HG03354 (cell line): ENCODE results near the gene XPR1.
"Not testable (repeated sequence)": the region's sequence is repeated elsewhere in the genome, so short reads cannot be mapped to it uniquely, and the experiment has no call there.

Experiments used
- ATAC-seq: cut with Tn5 transposase; IDR thresholded peaks from one replicate; pipeline ENCODE4 v1.9.1; 2021; ENCODE audit warnings: mild to moderate bottlenecking; ENCODE audit not compliant: unreplicated experiment, poor library complexity, severe bottlenecking

XPR1 gene

GRCh38 chr1:180696361-180696760 lies 64.5 kb downstream of the XPR1 start:
- no peak for ATAC-seq

GRCh38 chr1:180698580-180698979 lies 66.8 kb downstream of the XPR1 start:
- no peak for ATAC-seq

- ATAC-seq = not testable (repeated sequence)
Observed at GRCh38 chr1:180702376-180702775, 70.6 kb downstream of the XPR1 start.

GRCh38 chr1:180710746-180711145 lies 78.9 kb downstream of the XPR1 start:
- ATAC-seq = not testable (repeated sequence)

GRCh38 chr1:180711260-180711659 lies 79.4 kb downstream of the XPR1 start:
- ATAC-seq = not testable (repeated sequence)

DNA sequence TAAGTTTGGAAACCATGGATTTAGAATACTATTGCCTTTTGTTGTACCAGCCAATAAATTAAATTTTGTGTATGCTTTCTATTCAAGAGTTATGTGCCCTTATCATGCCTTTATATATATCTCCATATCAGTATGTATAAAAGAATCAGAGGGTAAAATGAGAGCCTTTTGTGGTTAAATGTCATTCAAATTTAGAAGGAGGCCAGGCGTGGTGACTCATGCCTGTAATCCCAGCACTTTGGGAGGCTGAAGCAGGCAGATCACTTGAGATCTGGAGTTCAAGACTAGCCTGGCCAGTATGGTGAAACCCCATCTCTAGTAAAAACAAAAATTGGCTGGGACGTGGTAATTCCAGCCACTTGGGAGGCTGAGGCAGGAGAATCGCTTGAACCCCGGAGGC lies 88.9 kb downstream of the XPR1 start:
- no peak for ATAC-seq

GRCh38 chr1:180722586-180722985 lies 90.8 kb downstream of the XPR1 start:
- ATAC-seq = no peak

DNA sequence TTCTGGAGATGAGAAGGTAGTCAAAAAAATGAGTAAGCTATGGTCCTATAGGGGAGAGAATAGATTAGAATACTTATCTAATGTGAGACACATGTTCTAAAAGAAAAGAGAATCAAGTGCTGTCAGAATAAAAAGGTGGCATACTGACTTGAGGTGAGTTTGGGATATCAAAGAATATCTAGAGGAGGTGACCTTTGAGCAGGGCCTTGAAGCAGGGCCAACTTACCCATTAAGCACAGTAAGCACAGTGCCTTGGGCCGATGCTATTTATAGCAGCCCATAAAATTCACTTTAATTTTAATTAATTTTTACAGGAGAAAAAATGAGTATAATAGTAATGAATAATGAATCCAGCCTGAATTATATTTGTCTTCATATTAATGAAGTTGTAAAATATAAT lies 92.2 kb downstream of the XPR1 start:
- no peak for ATAC-seq

DNA sequence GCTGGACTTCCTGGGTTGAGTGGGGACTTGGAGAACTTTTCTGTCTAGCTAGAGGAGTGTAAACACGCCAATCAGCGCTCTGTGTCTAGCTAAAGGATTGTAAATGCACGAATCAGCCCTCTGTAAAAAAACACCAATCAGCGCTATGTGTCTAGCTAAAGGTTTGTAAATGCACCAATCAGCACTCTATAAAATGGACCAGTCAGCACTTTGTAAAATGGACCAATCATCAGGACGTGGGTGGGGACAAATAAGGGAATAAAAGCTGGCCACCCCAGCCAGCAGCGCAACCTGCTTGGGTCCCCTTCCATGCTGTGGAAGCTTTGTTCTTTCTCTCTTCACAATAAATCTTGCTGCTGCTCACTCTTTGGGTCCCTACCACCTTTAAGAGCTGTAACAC lies 94.2 kb downstream of the XPR1 start:
- ATAC-seq = not testable (repeated sequence)

GRCh38 chr1:180727751-180728150 lies 95.9 kb downstream of the XPR1 start:
- not testable (repeated sequence) for ATAC-seq

DNA sequence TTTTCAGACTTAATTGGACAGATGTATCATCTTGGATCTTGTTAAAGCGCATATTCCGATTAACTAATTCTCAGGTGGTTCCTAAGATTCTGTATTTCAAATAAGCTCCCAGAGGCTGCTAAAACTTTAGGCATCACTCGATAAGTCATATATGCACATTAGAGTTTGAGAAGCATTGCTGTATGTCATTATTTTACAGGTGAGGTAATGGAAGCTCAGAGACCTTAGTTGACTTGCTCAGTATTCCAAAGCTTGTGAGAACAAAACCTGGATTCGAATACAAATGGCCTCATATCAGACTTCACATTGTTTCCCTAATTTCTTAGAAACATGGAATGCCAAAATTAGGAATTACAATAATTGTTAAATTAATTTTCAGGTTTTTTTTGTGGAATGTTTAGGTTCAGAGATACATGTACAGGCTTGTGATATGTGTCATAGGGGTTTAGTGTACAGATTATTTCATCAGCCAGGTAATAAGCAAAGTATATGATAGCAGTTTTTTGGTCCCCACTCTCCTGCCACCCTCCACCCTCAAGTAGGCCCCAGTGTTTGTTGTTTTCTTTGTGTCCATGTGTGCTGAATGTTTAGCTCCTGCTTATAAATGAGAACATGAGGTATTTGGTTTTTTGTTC lies 96.8 kb downstream of the XPR1 start:
- ATAC-seq = no peak

- no peak for ATAC-seq
Observed at GRCh38 chr1:180731131-180731530, 99.3 kb downstream of the XPR1 start.

DNA sequence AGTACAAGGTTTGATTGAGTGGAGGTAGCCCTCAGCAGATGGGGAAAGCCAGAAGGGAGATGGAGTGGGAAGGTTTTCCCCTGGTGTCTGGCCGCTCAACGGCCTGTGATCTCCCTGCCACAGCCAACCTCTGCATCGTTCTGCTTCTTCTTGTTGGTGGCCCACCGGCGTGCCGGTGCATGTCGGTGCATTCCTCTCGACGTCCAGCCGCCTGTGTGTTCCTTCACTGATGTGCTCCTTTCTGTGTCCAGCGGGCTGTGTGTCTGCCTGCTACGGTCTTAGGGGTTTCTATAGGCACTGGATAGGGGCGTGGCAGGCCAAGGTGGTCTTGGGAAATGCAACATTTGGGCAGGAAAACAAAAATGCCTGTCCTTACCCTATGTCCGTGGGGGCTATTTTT lies 101.0 kb downstream of the XPR1 start:
- no peak for ATAC-seq

GRCh38 chr1:180734366-180734765 lies 102.5 kb downstream of the XPR1 start:
- ATAC-seq = no peak

- ATAC-seq = no peak
Observed at GRCh38 chr1:180742663-180743062, 110.8 kb downstream of the XPR1 start.

- ATAC-seq = no peak
Observed at GRCh38 chr1:180743868-180744267, 112.0 kb downstream of the XPR1 start.

- no peak for ATAC-seq
Observed at GRCh38 chr1:180745098-180745497, 113.3 kb downstream of the XPR1 start.

GRCh38 chr1:180751921-180752320 lies 120.1 kb downstream of the XPR1 start:
- no peak for ATAC-seq

DNA sequence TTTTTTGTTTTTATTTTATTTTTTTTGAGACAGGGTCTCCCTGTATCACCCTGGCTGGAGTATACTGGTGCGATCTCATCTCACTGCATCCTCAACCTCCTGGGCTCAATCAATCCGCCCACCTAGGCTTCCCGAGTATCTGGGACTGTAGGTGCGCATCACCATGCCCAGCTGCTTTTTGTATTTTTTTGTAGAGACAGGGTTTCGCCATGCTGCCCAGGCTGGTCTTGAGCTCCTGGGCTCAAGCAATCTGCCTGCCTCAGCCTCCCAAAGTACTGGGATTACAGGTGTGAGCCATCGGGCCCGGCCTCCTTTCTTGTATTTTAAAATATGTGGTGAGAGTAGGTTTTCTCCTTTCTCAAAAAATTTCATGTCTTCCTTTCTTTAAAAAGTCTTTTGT lies 122.6 kb downstream of the XPR1 start:
- no peak for ATAC-seq

DNA sequence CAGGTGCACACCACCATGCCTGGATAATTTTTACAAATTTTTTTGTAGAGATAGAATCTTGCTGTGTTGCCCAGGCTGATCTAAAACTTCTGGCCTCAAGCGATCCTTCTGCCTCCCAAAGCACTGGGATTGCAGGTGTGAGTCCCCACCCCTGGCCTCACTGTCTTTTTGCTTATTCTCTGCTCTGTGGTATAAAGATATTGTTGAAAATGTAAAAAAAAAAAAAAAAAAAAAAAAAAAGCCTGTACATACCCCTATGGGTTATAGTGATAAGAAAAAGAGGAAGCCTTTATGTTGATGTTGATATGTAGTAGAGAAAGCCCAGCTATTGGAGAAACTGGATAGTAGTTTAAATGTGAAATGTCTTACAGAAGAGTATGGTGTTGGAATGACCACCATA lies 125.8 kb downstream of the XPR1 start:
- no peak for ATAC-seq

- no peak for ATAC-seq
Observed at GRCh38 chr1:180762796-180763195, 131.0 kb downstream of the XPR1 start.

GRCh38 chr1:180765151-180765550 lies 133.3 kb downstream of the XPR1 start:
- ATAC-seq = no peak
